Measurements from ENCODE around the gene ASB7. TPM values are rescaled to one million over a fixed set of nuclear protein-coding genes. Genes with fewer than 3 reads are reported as not detected.

ASB7 gene
- total and polyA plus RNA-seq, 2 experiments from 2014 or later = 4.1 to 13.9 TPM

DNA sequence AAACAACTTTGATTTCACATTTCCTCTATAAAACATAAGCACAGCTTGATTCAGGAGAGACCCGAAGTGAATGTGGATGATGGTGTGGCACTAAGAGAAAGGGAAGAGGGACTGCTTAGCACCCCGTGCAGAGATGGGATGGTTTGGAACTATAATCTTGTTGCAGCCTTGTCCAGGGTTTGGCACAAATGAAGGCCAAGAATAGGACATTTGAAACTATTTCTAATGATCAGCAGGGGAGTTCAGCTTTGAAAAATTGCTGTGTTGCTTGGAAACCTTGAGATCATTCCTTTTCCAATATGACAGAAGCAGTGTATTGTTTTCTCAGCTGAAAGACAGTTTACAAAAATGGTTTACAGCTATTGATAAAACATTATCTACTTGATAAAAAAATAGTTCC lies 49.7 kb downstream of the ASB7 start:
- Mint-ChIP-seq H3K36me3 (ENCODE audit: low read depth) (no peaks in the 10 kb centered on the region), H3K27ac (0 out of 2 replicates have a peak overlapping the region, but pooled peaks have one; percentile 5), H3K27me3 (ENCODE audit: insufficient read depth, low read depth, poor library complexity) (peaks cover 4% of the 10 kb centered on the region), H3K4me1 (peaks cover 12% of the 10 kb centered on the region; the same call in 2 of the 3 replicates), H3K9me3 (no peaks in the 10 kb centered on the region), H3K4me3 (no peak overlapping the region)
- TF ChIP-seq STAT1 (IDR thresholded peaks at IDR 0.05; ENCODE audit: unreplicated experiment) = no peak
- no peak for TF ChIP-seq NANOG (IDR thresholded peaks at IDR 0.05; ENCODE audit: borderline replicate concordance)
- no peak for TF ChIP-seq JUNB (IDR thresholded peaks at IDR 0.05; ENCODE audit: unreplicated experiment)
- TF ChIP-seq EZH2phosphoT487 (IDR thresholded peaks at IDR 0.05; ENCODE audit: unreplicated experiment) = no peak
- TF ChIP-seq POLR2AphosphoS5 (IDR thresholded peaks at IDR 0.05; ENCODE audit: low read depth) = no peak
- no peak for TF ChIP-seq CREB1 (CRISPR knock-in tag; IDR thresholded peaks at IDR 0.05; ENCODE audit: low read depth)
- TF ChIP-seq, protein P1, sequence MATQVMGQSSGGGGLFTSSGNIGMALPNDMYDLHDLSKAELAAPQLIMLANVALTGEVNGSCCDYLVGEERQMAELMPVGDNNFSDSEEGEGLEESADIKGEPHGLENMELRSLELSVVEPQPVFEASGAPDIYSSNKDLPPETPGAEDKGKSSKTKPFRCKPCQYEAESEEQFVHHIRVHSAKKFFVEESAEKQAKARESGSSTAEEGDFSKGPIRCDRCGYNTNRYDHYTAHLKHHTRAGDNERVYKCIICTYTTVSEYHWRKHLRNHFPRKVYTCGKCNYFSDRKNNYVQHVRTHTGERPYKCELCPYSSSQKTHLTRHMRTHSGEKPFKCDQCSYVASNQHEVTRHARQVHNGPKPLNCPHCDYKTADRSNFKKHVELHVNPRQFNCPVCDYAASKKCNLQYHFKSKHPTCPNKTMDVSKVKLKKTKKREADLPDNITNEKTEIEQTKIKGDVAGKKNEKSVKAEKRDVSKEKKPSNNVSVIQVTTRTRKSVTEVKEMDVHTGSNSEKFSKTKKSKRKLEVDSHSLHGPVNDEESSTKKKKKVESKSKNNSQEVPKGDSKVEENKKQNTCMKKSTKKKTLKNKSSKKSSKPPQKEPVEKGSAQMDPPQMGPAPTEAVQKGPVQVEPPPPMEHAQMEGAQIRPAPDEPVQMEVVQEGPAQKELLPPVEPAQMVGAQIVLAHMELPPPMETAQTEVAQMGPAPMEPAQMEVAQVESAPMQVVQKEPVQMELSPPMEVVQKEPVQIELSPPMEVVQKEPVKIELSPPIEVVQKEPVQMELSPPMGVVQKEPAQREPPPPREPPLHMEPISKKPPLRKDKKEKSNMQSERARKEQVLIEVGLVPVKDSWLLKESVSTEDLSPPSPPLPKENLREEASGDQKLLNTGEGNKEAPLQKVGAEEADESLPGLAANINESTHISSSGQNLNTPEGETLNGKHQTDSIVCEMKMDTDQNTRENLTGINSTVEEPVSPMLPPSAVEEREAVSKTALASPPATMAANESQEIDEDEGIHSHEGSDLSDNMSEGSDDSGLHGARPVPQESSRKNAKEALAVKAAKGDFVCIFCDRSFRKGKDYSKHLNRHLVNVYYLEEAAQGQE (IDR thresholded peaks at IDR 0.05; ENCODE audit: unreplicated experiment) = no peak
- no peak for TF ChIP-seq ZNF331 (CRISPR knock-in tag; IDR thresholded peaks at IDR 0.05; ENCODE audit: low read depth)
- no peak for TF ChIP-seq CTCF (conservative IDR thresholded peaks at IDR 0.05; ENCODE audit: low read depth in 2 of 2)
- TF ChIP-seq ZNF462 (CRISPR knock-in tag; IDR thresholded peaks at IDR 0.05) = no peak
- H3K4me1 ChIP-seq (ENCODE audit: insufficient read depth) = no peaks in the 10 kb centered on the region
- no peaks in the 10 kb centered on the region; the same call in 1 of the 2 replicates for H4K20me1 ChIP-seq (replicated peaks; ENCODE audit: insufficient read depth)
- no peak for ATAC-seq
- no peak overlapping the region for H3K4me3 ChIP-seq
- no peak for DNase-seq (ENCODE audit: low spot score)
- H3K9me2 ChIP-seq (ENCODE audit: insufficient read depth) = no peaks in the 10 kb centered on the region
- H2AFZ ChIP-seq = no peak overlapping the region
- no peak overlapping the region for H3K4me2 ChIP-seq
- H3K27me3 ChIP-seq (ENCODE audit: insufficient read depth) = no peaks in the 10 kb centered on the region
- no peaks in the 10 kb centered on the region for H3F3A ChIP-seq (replicated peaks; ENCODE audit: low read depth)
- no peaks in the 10 kb centered on the region for H3K36me3 ChIP-seq (ENCODE audit: insufficient read depth)
- H3K27ac ChIP-seq (ENCODE audit: low read depth) = no peak overlapping the region
- no peaks in the 10 kb centered on the region for H3K79me2 ChIP-seq (replicated peaks; ENCODE audit: insufficient read depth)

Measured in GM23338 (cell line).